ENCODE results near the gene PRUNE1.
A peak's percentile ranks its signal among the peaks of the same experiment; 100 is the strongest.

Gene PRUNE1

GRCh38 chr1:151059109-151060006, 51.1 kb downstream of the PRUNE1 start, which contains the start of gene CDC42SE1:
Gene CDC42SE1 (minus strand): TSS chr1:151059622. CDS start chr1:151055730, 3,892 bp downstream.
- H3K27me3 ChIP-seq (ENCODE audit: insufficient read depth, low read length): no peaks in the 10 kb centered on the region
- H3K4me3 ChIP-seq (ENCODE audit: low read length): peak within 1 kb of the TSS; percentile 95
- no peaks in the 10 kb centered on the region for H3K9me3 ChIP-seq (ENCODE audit: insufficient read depth, low read depth, low read length)
- peak within 1 kb of the TSS; percentile 86 for H3K27ac ChIP-seq (ENCODE audit: low read length)
- peaks cover 14% of the 10 kb centered on the region for H3K4me1 ChIP-seq (ENCODE audit: insufficient read depth, low read length)
- peaks cover 32% of the 10 kb centered on the region for H3K36me3 ChIP-seq (ENCODE audit: insufficient read depth, low read depth, low read length)
- peak within 1 kb of the TSS; percentile 89 for H3K9ac ChIP-seq (ENCODE audit: low read depth, low read length)

GRCh38 chr1:151060007-151060656, 51.9 kb downstream of the PRUNE1 start, which contains the start of gene MLLT11:
Gene MLLT11 (plus strand): TSS chr1:151060397. CDS start chr1:151067225, 6,828 bp downstream.
- Histone ChIP-seq H3K27ac (ENCODE audit: low read length) (peak within 1 kb of the TSS; percentile 86), H3K4me1 (ENCODE audit: insufficient read depth, low read length) (peaks cover 14% of the 10 kb centered on the region), H3K9me3 (ENCODE audit: insufficient read depth, low read depth, low read length) (no peaks in the 10 kb centered on the region), H3K4me3 (ENCODE audit: low read length) (peak within 1 kb of the TSS; percentile 95), H3K36me3 (ENCODE audit: insufficient read depth, low read depth, low read length) (peaks cover 25% of the 10 kb centered on the region), H3K9ac (ENCODE audit: low read depth, low read length) (peak within 1 kb of the TSS; percentile 89), H3K27me3 (ENCODE audit: insufficient read depth, low read length) (no peaks in the 10 kb centered on the region)

DNA sequence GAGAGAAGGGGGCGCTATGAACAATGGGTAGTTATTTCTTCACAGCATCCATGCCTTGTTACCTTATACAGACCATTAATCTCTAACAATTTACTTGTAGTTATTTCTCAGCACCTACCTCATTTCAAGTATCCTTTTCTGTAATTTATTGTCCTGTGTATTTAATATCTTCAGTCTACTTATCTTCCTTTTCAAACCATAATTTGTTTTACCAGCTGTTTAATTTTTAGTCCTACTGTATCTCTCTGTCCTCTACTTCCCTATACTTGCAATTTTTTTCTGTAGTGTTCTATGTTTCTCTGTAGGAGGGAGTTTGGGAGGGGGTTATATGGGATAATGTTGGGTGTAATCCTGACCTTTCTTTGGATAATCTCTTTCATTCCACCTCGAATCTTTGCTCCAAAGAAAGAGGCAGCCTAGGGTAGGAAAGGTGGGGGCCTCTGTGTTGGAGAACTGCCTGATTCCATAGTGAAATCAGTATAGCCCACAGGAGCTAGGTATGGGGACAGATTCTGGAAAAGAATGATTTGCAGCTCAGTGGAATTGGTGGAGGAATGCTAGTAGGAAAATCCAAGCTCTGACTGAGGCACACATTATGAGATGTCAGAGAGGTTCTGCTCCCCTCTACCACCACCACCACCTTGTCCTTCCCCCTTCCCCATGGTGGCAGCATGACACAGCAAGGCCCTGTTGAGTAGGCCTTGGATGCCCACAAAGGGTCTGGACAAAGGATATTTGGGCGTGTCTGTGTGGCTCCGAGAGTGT, 52.6 kb downstream of the PRUNE1 start:
- Histone ChIP-seq H3K4me3 (ENCODE audit: low read length) (peak overlapping the region; percentile 95), H3K27ac (ENCODE audit: low read length) (peak overlapping the region; percentile 70), H3K36me3 (ENCODE audit: insufficient read depth, low read depth, low read length) (peaks cover 19% of the 10 kb centered on the region), H3K9ac (ENCODE audit: low read depth, low read length) (peak overlapping the region; percentile 89), H3K27me3 (ENCODE audit: insufficient read depth, low read length) (no peaks in the 10 kb centered on the region), H3K9me3 (ENCODE audit: insufficient read depth, low read depth, low read length) (no peaks in the 10 kb centered on the region), H3K4me1 (ENCODE audit: insufficient read depth, low read length) (peaks cover 14% of the 10 kb centered on the region)

GRCh38 chr1:151061704-151062103, 53.5 kb downstream of the PRUNE1 start:
- H3K27me3 ChIP-seq (ENCODE audit: insufficient read depth, low read length): no peaks in the 10 kb centered on the region
- no peak overlapping the region for H3K27ac ChIP-seq (ENCODE audit: low read length)
- H3K4me3 ChIP-seq (ENCODE audit: low read length): peak overlapping the region; percentile 95
- H3K9ac ChIP-seq (ENCODE audit: low read depth, low read length): peak overlapping the region; percentile 89; the same call in 1 of the 2 replicates
- H3K36me3 ChIP-seq (ENCODE audit: insufficient read depth, low read depth, low read length): peaks cover 15% of the 10 kb centered on the region
- peaks cover 14% of the 10 kb centered on the region for H3K4me1 ChIP-seq (ENCODE audit: insufficient read depth, low read length)
- H3K9me3 ChIP-seq (ENCODE audit: insufficient read depth, low read depth, low read length): no peaks in the 10 kb centered on the region

DNA sequence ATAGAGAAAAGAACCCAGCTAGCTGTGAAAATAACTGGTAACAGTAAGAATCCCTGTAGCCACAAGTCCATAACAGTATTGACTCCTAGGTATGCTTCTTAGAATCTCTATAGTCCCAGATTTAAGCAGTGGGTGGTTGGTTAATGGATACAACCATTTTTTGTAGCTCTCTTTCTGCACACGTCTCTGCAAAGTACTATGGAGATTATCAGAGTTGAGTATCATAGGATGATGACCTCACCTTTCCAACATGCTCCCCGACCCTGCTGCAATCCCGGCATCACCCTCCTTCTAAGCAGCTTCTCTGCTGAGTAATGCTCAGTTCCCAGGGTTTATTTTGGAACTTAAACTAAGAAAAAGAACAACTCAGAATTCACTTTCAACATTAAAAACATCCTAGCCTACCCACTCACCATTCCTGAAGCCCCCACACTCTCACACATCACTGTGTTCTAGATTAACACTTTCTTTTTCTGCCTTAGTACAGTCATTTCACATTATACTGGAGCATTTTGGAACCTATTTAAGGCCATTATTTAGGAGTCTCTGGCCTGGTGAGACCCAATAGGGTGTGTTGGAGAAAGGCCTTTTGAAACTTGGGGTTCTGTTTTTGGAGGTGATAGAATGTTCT, 54.6 kb downstream of the PRUNE1 start:
- Histone ChIP-seq H3K4me1 (ENCODE audit: insufficient read depth, low read length) (peaks cover 11% of the 10 kb centered on the region), H3K9me3 (ENCODE audit: insufficient read depth, low read depth, low read length) (no peaks in the 10 kb centered on the region), H3K9ac (ENCODE audit: low read depth, low read length) (no peak overlapping the region), H3K36me3 (ENCODE audit: insufficient read depth, low read depth, low read length) (peaks cover 20% of the 10 kb centered on the region), H3K4me3 (ENCODE audit: low read length) (no peak overlapping the region), H3K27me3 (ENCODE audit: insufficient read depth, low read length) (no peaks in the 10 kb centered on the region), H3K27ac (ENCODE audit: low read length) (no peak overlapping the region)

DNA sequence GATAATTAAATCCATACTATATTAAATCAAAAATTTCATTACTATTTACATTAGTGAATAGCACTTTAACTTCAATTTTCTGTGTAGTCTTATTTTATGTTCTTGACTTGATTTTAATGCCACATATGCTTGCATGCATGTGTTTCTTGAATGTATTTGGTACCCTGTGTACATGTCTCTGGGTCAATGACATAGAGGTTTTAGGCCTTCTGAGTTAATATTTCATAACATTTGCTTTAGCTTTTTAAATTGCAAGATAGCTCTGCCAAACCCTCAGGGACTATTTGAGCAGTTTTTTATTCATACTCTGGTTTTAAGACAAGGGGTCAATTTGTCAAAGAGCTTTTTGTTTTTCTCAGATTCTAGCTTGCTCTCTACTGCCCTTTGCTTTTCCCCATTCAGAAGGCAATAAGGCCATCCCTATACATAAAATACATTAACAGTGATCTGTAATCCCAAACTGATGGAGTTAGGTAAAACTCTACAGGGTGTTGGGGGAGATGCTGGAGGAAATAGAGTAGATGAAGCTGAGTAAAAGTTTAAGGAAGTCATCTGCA, 56.9 kb downstream of the PRUNE1 start:
- no peaks in the 10 kb centered on the region for H3K9me3 ChIP-seq (ENCODE audit: insufficient read depth, low read depth, low read length)
- H3K9ac ChIP-seq (ENCODE audit: low read depth, low read length): no peak overlapping the region
- no peak overlapping the region for H3K27ac ChIP-seq (ENCODE audit: low read length)
- H3K27me3 ChIP-seq (ENCODE audit: insufficient read depth, low read length): no peaks in the 10 kb centered on the region
- peaks cover 32% of the 10 kb centered on the region for H3K36me3 ChIP-seq (ENCODE audit: insufficient read depth, low read depth, low read length)
- H3K4me1 ChIP-seq (ENCODE audit: insufficient read depth, low read length): peaks cover 9% of the 10 kb centered on the region; the same call in 1 of the 2 replicates
- H3K4me3 ChIP-seq (ENCODE audit: low read length): no peak overlapping the region

- Histone ChIP-seq H3K4me1 (ENCODE audit: insufficient read depth, low read length) (peaks cover 5% of the 10 kb centered on the region; the same call in 1 of the 2 replicates), H3K9me3 (ENCODE audit: insufficient read depth, low read depth, low read length) (no peaks in the 10 kb centered on the region), H3K4me3 (ENCODE audit: low read length) (no peak overlapping the region), H3K27me3 (ENCODE audit: insufficient read depth, low read length) (no peaks in the 10 kb centered on the region), H3K36me3 (ENCODE audit: insufficient read depth, low read depth, low read length) (peaks cover 32% of the 10 kb centered on the region), H3K27ac (ENCODE audit: low read length) (no peak overlapping the region), H3K9ac (ENCODE audit: low read depth, low read length) (no peak overlapping the region)
Observed at GRCh38 chr1:151067185-151067584, 58.9 kb downstream of the PRUNE1 start.

DNA sequence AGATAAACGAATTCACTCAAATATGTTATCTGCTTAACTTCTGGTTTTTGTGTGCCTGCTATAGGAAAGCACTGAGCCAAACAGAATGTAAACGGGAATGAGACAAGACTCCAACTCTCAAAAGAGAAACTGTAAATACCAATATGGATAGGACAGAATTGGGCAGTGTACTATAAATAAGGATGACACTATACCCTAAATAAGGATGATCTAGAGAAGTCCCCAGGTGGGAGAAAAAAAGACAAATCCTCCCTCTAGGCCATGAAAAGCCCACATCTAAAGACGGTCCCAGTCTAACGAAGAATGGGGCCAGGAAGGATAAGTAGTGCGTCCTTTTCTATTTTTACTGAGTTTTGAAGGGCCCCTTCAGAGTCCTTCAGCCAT, 60.8 kb downstream of the PRUNE1 start:
- Histone ChIP-seq H3K9me3 (ENCODE audit: insufficient read depth, low read depth, low read length) (no peaks in the 10 kb centered on the region), H3K9ac (ENCODE audit: low read depth, low read length) (no peak overlapping the region), H3K4me1 (ENCODE audit: insufficient read depth, low read length) (peaks cover 3% of the 10 kb centered on the region; the same call in 1 of the 2 replicates), H3K36me3 (ENCODE audit: insufficient read depth, low read depth, low read length) (peaks cover 26% of the 10 kb centered on the region), H3K4me3 (ENCODE audit: low read length) (no peak overlapping the region), H3K27me3 (ENCODE audit: insufficient read depth, low read length) (no peaks in the 10 kb centered on the region), H3K27ac (ENCODE audit: low read length) (no peak overlapping the region)

DNA sequence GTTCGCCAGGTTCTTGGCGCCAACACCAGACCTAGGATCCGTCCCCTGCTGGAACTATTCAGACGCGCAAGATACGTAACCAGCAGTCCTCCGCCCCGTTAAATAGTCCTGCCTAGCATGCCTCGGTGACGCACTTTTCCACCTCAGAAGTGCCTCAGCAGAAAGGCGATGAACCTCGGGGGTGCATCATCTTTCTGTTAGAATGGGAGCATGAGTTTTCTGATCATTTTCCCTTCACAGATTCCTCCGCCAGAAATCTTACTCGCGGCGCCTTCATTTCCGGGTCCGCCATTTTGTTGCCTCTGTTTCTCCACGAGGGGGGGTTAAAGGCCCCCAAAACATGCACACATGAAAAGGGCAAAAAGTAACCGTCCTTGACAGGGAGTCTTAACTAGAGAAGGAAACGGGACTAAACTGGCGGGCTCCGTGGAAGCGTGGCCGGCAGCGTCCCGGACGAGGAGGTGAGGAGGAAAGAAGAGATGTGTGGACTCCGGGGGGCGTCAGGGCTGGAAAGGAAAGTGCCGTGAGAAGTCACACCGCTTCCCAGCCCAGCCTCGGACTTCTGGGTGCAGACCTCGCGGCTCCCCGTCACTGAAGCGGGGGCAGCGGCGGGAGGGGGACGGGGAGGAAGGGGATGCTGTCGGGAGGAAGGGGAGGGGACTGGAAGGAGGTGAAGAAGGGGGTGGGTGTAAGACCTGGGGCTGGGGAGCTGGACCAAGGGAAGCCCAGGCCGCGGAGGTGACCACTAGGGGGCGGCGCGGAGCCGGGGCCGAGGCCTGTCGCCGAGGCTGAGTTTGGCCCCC, 62.4 kb downstream of the PRUNE1 start, which contains the start of gene GABPB2:
TSS of gene GABPB2 (plus strand) at position 288 of the 803 bp plus-strand sequence. CDS start 17,429 bp downstream, outside the sequence.
- H3K36me3 ChIP-seq (ENCODE audit: insufficient read depth, low read depth, low read length): peaks cover 26% of the 10 kb centered on the region

DNA sequence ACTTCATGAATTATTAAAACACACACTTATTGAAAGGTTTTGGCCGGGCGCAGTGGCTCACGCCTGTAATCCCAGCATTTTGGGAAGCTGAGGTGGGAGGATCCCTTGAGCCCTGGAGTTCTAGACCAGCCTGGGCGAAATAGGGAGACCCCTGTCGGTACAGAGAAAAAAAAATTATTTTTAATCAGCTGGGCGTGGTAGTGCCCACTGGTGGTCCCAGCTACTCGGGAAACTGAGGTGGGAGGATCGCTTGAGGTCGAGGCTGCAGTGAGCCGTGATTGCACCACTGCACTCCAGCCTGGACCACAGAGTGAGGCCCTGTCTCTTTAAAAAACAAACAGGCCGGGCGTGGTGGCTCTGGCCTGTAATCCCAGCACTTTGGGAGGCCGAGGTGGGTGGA, 64.0 kb downstream of the PRUNE1 start:
- Histone ChIP-seq H3K27me3 (ENCODE audit: insufficient read depth, low read length) (no peaks in the 10 kb centered on the region), H3K4me3 (ENCODE audit: low read length) (no peak overlapping the region), H3K9ac (ENCODE audit: low read depth, low read length) (no peak overlapping the region), H3K9me3 (ENCODE audit: insufficient read depth, low read depth, low read length) (no peaks in the 10 kb centered on the region), H3K27ac (ENCODE audit: low read length) (no peak overlapping the region), H3K4me1 (ENCODE audit: insufficient read depth, low read length) (peaks cover 3% of the 10 kb centered on the region; the same call in 1 of the 2 replicates), H3K36me3 (ENCODE audit: insufficient read depth, low read depth, low read length) (peaks cover 18% of the 10 kb centered on the region)

More for the DNA sequence above, 62.4 kb downstream of the PRUNE1 start, which contains the start of gene GABPB2:
- peak within 1 kb of the TSS; percentile 95 for H3K4me3 ChIP-seq (ENCODE audit: low read length)
- H3K9me3 ChIP-seq (ENCODE audit: insufficient read depth, low read depth, low read length): no peaks in the 10 kb centered on the region
- H3K4me1 ChIP-seq (ENCODE audit: insufficient read depth, low read length): peaks cover 3% of the 10 kb centered on the region; the same call in 1 of the 2 replicates
- H3K9ac ChIP-seq (ENCODE audit: low read depth, low read length): peak within 1 kb of the TSS; percentile 98
- peak within 1 kb of the TSS; percentile 99 for H3K27ac ChIP-seq (ENCODE audit: low read length)
- no peaks in the 10 kb centered on the region for H3K27me3 ChIP-seq (ENCODE audit: insufficient read depth, low read length)

Measured in iPS-20b (cell line).